ENCODE results near the gene MAU2. TPM values are rescaled to one million over a fixed set of nuclear protein-coding genes. Genes with fewer than 3 reads are reported as not detected.
A peak's percentile ranks its signal among the peaks of the same experiment; 100 is the strongest.

The MAU2 gene
- total and polyA plus RNA-seq, 2 of the 13 experiments (the other 11 are each of a cell fraction or from before 2014, with no cell fraction given) = 16.8 to 33.8 TPM

DNA sequence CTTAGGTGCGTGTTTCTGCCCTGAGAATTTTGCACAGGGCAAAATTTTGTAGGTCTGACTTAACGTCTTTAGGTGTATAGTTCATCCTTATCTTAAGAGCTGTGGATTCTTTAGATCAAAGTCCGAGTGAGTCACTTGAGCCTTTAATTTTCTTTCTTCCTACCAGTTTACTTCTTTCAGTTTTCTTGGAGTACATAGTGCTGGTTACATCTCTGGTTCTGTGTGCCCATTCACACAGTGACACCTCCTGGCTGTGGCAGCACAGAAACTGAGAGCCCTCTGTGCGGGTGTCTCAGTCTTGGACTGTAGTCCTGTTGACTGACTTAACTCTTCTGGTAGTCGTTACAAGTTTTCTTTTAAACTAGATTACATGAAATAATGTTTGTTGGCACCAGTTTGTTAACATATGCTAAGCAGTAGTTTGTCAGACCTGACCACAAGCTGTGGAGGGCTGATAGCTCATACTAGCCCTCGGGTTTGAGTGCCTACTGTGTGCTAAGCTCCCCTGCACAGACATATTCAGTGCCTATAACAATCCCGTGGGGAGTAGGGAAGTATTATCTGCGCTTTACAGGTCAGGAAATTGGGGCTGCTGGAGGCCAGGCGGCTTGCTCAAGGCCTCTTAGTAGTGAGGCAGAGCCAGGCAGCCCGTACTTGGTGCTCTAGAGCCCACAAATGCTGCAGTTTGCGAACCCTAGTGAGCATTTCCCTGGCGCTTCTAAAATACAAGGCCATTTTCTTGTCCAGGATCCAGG is 86.4 kb downstream of the MAU2 start (continued):
- TF ChIP-seq, protein P1, sequence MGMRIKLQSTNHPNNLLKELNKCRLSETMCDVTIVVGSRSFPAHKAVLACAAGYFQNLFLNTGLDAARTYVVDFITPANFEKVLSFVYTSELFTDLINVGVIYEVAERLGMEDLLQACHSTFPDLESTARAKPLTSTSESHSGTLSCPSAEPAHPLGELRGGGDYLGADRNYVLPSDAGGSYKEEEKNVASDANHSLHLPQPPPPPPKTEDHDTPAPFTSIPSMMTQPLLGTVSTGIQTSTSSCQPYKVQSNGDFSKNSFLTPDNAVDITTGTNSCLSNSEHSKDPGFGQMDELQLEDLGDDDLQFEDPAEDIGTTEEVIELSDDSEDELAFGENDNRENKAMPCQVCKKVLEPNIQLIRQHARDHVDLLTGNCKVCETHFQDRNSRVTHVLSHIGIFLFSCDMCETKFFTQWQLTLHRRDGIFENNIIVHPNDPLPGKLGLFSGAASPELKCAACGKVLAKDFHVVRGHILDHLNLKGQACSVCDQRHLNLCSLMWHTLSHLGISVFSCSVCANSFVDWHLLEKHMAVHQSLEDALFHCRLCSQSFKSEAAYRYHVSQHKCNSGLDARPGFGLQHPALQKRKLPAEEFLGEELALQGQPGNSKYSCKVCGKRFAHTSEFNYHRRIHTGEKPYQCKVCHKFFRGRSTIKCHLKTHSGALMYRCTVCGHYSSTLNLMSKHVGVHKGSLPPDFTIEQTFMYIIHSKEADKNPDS (CRISPR knock-in tag; IDR thresholded peaks at IDR 0.05) = no peak
- TF ChIP-seq AGO2 (optimal IDR thresholded peaks at IDR 0.05; ENCODE audit: low read depth, low read length) (no peak), TGIF2 (CRISPR knock-in tag; IDR thresholded peaks at IDR 0.05) (peak; percentile 57; the same call in 1 of the 2 replicates), STAG1 (CRISPR knock-in tag; IDR thresholded peaks at IDR 0.05) (peak; percentile 59), NKX3-1 (CRISPR knock-in tag; IDR thresholded peaks at IDR 0.05) (no peak), FOXA1 (IDR thresholded peaks at IDR 0.05) (no peak), FOXA1 (CRISPR knock-in tag; IDR thresholded peaks at IDR 0.05) (no peak), ZNF451 (CRISPR knock-in tag; IDR thresholded peaks at IDR 0.05) (no peak), RAD21 (CRISPR knock-in tag; IDR thresholded peaks at IDR 0.05) (0 out of 2 replicates have a peak, but pooled peaks have one; percentile 13), FOXK2 (IDR thresholded peaks at IDR 0.05) (no peak), NR2C2 (CRISPR knock-in tag; IDR thresholded peaks at IDR 0.05; ENCODE audit: borderline replicate concordance) (peak; percentile 19; the same call in 1 of the 2 replicates), EEA1 (CRISPR knock-in tag; IDR thresholded peaks at IDR 0.05; ENCODE audit: borderline replicate concordance) (no peak)
- TF ChIP-seq, protein P2, sequence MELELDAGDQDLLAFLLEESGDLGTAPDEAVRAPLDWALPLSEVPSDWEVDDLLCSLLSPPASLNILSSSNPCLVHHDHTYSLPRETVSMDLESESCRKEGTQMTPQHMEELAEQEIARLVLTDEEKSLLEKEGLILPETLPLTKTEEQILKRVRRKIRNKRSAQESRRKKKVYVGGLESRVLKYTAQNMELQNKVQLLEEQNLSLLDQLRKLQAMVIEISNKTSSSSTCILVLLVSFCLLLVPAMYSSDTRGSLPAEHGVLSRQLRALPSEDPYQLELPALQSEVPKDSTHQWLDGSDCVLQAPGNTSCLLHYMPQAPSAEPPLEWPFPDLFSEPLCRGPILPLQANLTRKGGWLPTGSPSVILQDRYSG (CRISPR knock-in tag; IDR thresholded peaks at IDR 0.05) = no peak
- TF ChIP-seq, protein P3, sequence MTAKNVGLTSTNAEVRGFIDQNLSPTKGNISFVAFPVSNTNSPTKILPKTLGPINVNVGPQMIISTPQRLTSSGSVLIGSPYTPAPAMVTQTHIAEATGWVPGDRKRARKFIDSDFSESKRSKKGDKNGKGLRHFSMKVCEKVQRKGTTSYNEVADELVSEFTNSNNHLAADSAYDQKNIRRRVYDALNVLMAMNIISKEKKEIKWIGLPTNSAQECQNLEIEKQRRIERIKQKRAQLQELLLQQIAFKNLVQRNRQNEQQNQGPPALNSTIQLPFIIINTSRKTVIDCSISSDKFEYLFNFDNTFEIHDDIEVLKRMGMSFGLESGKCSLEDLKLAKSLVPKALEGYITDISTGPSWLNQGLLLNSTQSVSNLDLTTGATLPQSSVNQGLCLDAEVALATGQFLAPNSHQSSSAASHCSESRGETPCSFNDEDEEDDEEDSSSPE (CRISPR knock-in tag; IDR thresholded peaks at IDR 0.05) = 0 out of 2 replicates have a peak, but pooled peaks have one; percentile 13

Measured in HepG2 (cell line).